ENCODE results near the gene MORC4.

- TF ChIP-seq CTCF (IDR thresholded peaks at IDR 0.05; ENCODE audit: insufficient read depth, low read depth, low read length) (no peak), EZH2 (IDR thresholded peaks at IDR 0.05; ENCODE audit: insufficient read depth, low read length) (no peak)
Observed at GRCh38 chrX:106980952-106981626, 18.9 kb downstream of the MORC4 start.
